HG02870 (cell line): ENCODE results near the gene BAZ1B.
"Not testable (repeated sequence)": the region's sequence is repeated elsewhere in the genome, so short reads cannot be mapped to it uniquely, and the experiment has no call there.

Experiments used
- ATAC-seq: cut with Tn5 transposase; IDR thresholded peaks from one replicate; pipeline ENCODE4 v1.9.1; 2021; ENCODE audit warnings: mild to moderate bottlenecking, moderate library complexity; ENCODE audit not compliant: unreplicated experiment

Gene BAZ1B

DNA sequence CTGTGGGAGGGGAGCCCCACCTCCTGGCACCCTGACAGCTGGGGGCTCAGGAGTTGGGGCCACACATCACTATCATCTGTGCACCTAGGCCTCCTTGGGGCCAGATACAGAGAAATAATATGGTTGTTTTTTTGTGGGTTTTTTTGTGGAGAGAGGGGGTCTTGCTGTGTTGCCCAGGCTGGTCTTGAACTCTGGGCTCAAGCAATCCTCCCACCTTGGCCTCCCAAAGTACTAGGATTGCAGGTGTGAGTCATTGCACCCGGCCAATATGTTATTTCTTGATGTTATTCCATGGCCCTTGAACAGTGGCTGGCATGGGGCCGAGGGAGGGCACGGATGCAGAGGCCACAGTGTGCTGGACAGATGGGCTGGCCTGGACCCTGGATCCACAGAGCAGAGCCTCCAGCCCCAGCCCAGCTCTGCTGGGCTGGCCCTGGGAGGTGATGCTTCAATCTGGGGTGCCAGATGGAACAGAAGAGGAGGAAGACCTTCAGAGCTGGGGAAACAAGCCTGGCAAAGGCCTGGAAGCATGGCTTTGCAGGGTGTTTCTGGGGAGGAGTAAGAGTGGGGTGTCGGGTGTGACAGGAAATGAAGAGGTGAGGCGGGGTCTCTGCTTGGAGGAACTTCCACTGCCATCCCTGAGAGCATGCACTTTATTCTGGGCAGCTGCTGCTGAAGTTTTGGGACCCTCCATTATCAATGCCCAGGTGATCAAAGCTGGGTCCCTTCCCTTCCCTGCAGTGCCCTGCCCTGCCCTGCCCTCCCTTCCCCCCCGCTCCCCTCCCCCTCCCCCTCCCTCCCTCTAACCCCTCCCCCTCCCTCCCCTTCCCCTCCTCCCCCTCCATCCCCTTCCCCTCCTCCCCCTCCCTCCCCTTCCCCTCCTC is 92.2 kb downstream of the BAZ1B start:
- ATAC-seq = no peak

DNA sequence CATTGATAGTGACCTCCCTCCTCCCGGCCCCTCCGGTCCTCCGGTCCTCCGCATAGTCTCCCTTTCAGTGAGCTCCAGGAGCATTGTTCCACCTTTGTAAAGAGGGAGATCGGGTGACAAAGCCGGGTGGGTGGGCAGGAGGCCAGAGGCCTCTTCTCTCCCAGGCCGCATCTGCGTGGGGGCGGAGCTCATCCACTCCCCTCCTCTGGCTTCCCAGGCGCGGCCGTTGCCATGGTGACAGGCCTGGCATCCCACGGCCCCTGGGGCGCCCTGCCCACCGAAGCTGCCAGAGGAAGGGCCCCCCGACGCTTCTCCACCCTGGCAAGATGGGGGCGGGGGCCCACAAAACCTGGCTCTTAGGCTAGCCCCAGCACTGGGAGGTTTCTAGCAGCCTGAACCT is 92.9 kb downstream of the BAZ1B start:
- no peak for ATAC-seq

GRCh38 chr7:73427902-73428787 is 93.9 kb downstream of the BAZ1B start:
- ATAC-seq = no peak

- ATAC-seq = no peak
These were observed 96.1 kb downstream of the BAZ1B start for GRCh38 chr7:73426016-73426415.

DNA sequence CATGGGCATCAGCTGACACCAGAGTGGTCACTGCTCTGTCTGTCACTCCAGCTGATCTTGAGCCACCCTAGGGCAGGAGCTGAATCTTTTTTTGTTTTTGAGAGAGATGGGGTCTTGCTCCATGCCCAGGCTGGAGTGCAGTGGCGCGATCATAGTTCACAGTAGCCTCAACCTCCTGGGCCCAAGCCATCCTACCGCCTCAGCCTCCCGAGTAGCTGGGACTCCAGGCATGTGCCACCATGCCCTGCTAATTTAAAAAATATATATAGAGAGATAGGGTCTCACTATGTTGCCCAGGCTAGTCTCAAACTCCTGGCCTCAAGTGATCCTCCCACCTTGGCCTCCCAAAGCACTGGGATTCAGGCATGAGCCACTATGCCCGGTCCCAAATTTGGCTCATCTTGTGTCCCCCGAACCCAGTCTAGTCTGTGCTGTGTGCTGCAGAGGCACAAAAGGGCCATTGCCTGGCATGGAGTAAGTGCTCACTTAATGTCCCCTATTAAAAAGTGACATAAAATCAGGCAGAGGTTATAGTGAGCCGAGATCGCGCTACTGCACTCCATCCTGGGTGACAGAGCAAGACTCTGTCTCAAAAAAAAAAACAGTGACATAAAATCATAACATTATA is 96.6 kb downstream of the BAZ1B start:
- no peak for ATAC-seq

GRCh38 chr7:73424489-73424885 is 97.6 kb downstream of the BAZ1B start:
- ATAC-seq = no peak

DNA sequence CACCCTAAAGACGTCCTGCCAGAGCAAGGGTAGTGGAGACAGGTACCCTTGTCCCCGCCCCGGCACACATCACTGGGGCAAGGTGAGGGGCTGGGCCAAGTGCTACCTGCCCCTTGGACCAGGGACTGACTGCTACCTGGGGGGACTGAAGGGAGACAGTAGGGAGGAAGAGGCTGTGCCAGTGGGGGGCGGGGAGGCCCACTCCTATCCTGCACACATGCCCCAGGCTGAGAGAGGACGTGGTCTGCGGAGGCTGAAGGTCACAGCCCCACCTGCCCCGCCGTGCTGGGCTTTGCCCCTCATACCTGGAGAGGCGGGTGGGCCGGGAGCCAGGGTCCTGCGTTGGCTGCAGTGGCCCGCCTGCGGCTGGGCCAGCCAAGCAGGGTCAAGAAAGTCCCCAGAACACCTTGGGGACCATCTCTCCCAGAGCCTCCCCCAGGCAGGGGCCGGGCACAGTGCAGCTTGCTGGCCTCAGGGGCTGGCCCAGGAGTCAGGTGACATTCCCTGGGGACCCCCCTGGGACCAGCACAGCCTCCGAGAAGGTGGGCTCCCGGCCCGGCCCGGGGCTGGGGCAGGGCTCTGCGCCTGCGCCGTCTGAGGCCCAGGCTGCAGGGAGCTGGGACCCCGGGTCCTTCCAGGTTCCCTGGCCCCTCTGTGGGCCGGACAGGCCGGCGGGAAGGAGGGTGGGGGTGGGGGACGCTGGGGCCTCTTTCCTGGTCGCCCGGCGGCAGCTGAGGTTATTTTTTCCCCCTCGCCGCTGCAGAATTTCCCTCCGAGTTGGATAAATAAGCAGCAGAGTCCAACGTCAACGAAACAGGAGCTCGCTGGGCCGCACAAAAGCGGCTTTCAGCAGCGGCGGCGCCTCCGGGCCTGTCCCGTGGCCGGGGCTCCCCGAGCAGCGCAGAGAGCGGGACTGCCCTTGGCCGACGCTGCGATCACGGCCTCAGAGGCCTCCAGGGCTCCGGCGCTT is 98.3 kb downstream of the BAZ1B start:
- ATAC-seq = no peak

DNA sequence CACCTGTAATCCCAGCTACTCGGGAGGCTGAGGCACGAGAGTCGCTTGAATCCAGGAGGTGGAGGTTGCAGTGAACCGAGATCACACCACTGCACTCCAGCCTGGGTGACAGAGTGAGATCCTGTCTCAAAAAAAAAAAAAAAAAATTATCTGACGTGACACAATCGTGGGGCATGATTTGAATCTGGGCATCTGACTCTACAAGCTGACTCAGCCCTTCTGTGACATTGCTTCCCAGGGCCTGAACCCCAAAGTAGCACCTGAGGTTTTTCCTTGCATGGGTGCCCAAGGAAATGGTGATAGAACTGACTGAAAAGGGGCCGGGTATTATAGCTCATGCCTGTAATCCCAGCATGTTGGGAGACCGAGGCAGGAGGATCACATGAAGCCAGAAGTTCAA is 101.5 kb downstream of the BAZ1B start:
- not testable (repeated sequence) for ATAC-seq

- not testable (repeated sequence) for ATAC-seq
These were observed 102.1 kb downstream of the BAZ1B start for GRCh38 chr7:73420016-73420415.

DNA sequence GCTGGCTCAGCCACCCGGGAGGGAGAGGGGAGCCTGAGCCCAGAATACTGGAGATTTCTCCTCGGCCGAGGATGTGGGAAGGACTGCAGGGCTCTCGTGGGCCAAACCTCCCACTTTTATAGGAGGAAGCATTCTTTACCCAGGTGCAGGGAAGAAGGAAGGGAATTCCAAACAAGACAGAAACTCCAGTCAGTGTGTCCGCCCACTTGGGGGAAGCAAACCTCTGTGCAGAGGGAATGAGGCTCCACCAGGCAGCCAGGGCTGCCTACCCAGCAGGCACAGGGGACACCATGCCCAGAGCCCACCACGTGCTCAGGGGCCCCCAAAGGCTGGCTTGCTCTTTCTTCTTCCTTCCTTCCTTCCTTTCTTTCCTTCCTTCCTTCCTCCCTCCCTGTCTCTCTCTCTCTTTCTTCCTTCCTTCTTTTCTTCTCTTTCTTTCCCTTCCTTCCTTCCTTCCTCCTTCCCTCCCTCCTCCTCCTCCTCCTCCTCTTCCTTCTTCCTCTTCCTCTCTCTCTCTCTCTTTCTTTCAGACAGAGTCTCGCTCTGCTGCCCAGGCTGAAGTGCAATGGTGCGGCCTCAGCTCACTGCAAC is 103.9 kb downstream of the BAZ1B start:
- no peak for ATAC-seq

DNA sequence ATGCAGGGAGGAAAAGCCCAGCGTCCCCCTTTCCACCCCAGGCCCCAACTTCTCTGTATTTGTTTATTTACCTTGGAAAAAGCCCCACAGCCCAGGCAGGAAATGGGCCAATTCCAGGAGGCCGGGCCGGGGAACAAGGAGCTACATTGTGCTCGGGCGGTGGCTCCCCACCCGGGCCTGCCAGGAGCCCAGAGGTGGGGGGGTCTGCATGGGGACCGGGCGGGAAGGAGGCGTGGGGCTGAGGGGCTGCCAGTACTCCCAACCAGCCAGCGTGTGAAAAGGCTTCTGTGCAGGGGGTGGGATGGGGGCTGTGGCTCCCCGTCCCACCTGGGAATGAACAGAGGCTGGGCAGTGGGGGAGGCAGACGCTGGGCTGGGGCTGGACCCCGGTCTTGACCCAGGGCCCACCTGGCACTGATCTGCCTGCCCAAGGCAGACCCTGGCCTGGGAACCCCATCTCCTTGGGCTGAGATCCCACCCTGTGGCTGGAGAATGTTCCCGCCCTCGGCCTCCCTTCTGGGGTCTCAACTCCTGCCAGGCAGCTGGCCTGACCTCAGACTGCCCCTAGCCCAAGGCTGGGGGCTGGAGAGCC is 111.5 kb downstream of the BAZ1B start:
- ATAC-seq = not testable (repeated sequence)

DNA sequence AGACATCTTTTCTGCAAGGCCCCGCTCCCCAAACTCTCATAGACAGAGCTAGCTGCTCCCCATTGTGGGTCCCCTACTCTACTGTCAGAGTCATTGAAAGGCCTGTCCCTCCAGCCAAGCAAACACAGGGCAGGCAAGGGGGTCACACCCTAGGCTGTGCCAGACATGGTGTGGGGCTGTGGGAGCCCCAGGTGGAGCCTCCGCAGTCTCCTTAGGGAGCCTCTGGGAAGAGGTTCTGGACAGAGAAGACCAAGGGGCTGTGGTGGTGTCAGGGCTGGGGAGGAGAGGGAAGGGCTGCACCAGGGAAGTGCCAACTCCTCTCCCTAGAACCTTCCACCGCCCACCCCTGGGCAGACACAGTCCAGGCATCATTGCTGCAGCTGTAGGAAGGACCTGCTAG is 117.2 kb downstream of the BAZ1B start:
- ATAC-seq = not testable (repeated sequence)

DNA sequence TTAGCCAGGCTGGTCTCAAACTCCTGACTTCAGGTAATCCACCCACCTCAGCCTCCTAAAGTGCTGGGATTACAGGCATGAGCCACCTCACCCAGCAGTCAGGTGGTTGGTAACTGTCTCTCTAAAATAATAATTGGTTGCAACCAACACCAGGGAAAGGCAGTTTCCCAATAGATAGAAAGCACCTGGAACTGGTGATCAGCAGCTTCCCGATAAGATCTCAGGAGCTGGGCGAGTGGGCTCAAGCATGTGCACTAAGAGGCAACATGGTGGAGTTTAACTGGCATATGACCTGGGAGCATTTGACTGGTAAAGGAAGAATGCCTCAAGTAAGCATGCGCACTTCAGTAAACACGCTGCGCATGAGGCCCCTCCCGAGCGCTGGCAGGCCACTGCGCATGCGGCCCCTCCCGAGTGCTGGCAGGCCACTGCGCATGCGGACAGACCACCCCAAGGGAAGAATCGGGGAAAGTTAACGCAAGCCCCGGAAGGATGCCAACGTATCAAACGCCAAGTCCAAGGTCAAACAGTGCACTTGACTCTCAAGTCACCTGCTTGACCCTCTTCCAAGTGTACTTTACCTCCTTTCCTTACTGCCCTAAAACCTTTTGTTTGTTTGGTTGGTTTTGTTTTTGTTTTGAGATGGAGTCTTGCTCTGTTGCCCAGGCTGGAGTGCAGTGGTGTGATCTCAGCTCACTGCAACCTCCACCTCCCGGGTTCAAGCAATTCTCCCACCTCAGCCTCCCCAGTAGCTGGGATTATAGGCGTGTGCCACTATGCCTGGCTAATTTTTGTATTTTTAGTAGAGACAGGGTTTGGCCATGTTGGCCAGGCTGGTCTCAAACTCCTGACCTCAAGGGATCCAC is 122.7 kb downstream of the BAZ1B start:
- peak; percentile 53 for ATAC-seq

DNA sequence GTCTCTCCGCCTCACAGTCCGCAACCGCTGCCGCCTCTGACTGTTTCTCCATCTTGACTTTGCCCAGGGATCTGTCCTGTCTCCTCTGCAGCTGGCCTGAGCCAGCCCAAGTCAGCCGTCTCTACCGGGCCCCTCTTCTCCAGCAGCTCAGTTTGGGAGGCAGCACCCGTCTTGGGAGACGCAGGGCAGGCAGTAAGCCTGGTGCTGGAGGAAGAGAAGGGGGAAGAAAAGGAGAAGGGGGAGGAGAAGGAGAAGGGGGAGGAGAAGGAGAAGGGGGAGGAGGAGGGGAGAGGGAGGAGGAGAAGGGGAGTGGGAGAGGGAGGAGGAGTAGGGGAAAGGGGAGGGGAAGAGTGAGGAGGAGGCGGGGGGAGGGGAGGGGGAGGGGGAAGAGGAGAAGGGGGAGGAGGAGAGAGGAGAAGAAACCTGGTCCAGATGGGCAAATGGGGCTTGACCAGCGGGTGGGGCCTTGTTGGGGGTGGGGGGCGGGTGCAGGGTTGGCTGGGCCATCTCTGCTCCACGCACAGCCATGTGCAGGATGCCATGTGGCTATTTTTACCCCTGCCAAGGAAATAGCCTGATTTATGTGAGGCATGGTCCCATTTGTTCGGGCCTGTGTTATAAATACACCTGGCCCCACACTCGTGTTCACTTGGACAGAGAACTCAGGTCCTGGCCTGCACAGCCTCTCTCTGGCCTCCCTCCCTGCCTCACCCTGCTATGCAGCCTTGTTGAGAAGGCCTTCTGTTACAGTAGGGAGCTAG is 124.4 kb downstream of the BAZ1B start:
- no peak for ATAC-seq

GRCh38 chr7:73395538-73396503 is 126.3 kb downstream of the BAZ1B start:
- ATAC-seq = no peak

- no peak for ATAC-seq
These were observed 127.7 kb downstream of the BAZ1B start for GRCh38 chr7:73394422-73394821.

DNA sequence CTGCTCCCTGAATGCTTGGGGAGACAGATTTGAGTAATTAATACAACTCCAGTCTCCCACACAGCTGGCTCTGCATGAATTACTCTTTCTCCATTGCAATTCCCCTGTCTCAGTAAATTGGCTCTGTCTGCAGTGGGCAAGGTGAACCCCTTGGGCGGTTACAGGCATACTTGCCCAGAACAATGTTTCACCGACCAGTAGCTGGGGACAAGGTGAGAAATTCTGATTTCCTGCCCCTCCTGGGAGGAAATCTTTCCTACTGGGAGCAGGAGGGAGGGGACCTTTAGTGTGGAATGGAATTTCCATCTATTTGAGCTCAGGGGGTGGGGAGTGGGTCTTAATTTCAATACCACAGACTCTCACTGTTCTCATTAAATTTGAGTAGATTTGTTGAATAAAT is 130.7 kb downstream of the BAZ1B start:
- ATAC-seq = no peak
